NOMO-1 (cell line): ENCODE data around the gene CFAP99.
"Not testable (repeated sequence)": the region's sequence is repeated elsewhere in the genome, so short reads cannot be mapped to it uniquely, and the experiment has no call there.

Experiments used
- DNase-seq, 2 experiments: peaks; one replicate each; lab custom pipeline; 2025; ENCODE audit not compliant: unreplicated experiment in 2 of 2; lab: John Stamatoyannopoulos, UW

Gene CFAP99

DNA sequence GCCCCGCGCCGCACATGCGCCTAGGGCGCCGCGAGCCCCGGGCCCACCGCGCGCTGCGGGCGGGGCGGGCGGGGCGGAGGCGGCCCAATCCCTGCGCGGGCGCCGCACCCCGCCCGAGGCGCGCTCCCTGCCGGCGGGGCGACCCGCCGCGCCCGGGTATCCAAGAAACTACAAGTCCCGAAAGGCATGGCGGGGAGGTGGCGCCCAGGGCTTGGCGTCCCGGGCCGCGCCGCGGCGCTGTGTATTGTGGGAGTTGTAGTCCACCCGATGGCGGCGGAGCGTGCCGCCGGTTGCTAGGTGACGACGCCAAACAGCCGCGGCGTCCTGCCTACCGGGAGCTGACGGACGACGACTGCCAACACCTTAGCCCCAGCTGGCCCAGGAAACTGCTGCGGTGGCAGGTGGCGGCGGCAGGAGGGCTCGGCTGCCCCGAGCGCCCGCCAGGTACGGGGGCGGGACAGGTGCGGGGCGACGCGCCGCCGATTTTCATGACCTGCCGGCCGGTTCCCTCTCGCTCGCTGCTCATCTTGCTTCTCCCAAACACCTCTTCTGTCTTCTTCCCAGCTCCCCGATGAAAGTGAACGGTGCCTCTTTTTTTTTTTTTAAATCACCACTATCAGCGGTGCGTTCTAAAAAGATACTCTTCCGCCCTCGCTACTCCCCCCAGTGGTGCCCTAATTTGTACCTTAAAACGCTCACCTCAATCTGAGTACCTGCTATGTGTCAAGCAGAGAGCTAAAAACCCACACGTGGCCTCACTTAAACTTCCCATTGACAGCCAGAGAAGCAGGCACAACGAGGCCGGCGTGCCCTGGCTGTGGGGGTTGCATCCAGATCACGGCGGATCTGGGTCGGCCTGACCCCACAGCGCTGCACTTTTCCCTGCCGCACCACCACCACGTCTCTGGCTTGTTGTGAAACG is at the start of gene CFAP99:
CFAP99 (plus strand) TSS at position 306 of the 922 bp plus-strand sequence.
- DNase-seq, result peak; percentile 88 to 97

DNA sequence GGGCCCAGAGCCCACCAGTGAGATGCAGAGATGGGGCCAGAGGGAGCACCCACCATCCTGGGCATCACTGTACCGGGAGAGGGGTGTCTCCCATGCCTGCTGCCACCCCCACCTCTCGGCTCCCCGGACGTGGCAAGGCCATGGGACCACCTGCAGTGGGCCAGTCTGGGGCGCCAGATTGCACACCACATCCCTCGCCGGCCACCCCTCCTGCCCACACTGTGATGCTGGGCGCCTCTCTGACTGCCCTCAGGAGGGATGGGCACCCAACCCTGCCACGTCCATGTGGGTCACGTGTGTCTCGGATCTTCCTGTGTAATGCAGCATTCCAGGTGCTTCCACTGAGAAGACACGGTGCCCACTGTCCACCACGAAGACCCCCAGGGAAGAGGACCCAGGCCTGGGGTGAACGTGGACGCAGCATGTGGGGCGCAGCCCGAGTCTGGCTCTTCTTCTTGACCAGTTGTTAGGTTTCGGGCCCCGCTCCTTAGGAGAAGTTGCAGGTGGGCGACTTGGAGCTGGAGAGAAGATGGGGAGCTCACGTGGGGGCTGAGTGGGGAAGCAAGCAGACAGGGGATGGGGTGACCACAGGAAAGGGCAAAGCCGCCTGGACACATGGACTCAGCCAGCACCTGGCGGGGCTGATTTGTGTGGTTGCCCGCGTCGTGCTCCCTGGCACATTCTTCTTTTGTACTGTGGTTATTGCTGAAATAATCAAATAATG is 48.0 kb upstream of the CFAP99 start:
- DNase-seq, result no peak

DNA sequence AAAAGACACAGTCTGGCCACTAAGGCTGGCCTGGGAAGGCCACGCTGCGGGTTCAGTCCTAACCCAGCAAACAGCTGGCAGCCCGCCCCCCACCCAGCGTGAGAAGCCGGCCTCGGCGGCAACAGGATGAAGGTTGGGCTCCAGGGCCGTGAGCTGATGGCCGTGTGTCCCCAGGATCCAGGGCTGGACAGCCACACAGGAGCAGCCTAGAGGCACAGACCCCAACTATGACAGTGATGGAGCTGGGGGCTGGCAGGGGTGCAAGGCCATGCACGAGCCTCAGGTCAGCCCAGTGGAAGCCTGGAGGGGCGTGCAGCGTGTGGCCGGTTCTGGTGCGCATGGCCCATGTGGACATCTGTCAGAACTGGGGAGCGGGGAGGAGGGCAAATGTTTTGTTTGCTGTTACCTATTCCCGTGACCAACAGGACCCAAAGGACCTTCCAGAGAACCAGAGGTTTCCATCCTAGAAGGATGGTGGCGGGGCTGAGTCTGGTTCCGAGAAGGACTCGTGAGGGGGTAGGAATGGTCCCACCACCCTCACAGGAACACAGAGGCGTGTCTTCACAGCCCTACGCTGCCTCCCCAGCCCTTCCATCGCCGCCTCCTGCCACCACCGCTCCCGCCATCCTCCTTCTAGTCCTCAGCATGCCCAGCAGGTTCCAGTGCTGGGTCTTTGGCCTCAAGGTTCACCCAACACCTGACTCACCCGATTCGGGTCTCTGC is 46.8 kb upstream of the CFAP99 start:
- DNase-seq, result no peak

DNA sequence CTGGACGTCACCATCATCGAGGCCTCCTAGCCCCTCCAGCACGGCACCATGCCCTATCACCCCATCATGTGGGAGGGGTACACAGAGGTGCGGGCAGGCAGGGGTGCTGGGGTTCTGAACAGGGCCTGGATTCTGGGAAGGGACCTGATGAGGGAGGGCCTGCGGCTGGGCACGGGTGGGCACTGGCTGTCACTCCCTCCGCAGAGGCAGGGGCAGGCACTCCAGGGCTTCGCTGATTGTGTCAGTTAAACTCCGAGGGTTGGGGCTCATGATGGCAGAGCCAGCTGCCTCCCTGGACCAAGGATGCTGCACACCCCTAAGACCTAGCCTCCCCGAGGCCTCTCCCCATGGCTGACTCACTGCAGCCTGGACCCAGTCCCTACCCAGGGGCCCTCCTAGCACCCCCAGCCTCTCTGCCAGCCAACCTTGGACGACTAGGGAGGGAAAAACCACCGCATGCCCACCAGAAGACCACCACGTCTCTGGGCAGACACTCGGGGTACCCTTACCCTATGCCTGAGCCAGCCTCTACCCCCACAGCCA is 46.2 kb upstream of the CFAP99 start:
- no peak for DNase-seq

DNA sequence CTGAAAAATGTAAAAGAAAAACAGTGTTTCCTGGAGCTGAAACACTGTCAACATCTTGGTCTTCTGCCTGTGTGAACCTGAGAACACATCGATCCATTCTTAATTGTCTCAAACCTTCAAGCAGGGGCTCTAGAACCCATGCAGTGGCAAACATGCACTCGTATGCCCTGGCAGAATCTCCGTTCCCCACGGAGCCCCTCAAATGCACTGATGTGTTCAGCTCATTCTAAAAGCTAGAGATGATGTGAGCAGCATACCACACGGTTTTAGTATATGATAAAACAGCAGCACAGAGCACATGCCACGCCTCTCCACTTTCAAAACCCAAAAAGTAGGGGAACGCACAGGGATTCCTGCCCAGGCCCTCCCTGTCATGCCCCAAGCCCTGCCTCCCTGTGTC is 45.2 kb upstream of the CFAP99 start:
- DNase-seq, result no peak

DNA sequence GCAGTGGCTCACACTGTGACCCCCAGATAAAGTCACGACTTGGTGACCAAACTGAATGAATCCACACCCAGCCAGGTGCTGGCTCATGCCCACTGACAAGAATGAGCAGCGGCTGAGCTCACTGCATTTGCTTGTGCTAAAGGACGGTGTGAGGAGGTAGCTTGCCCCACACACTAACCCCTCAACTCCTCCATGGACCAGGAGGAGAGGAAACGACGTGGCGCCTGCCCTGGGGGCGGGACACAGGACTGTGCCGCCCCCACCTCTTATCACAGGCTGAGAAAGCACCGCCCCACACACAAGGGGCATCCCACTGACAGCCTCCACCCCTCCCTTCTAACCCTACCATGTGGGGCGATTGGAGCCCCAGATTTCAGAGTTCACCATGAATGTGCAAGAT is 43.3 kb upstream of the CFAP99 start:
- no peak for DNase-seq

DNA sequence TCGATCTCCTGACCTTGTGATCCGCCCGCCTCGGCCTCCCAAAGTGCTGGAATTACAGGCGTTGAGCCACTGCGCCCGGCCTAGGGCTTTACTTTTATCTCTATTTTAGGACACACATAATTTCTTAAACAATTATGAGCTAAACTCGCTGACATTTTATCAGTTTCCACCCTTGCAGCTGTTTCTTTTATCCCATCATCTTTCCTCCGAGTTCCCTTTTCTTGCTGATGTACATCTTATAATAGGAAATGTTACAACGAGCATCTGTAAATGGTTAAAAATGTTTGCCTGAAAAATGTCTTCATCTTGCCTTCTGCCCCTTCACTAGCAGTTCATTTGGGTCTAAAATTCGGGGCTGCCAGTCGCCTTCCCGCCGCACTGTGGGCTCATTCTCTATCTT is 41.5 kb upstream of the CFAP99 start:
- DNase-seq, result no peak

DNA sequence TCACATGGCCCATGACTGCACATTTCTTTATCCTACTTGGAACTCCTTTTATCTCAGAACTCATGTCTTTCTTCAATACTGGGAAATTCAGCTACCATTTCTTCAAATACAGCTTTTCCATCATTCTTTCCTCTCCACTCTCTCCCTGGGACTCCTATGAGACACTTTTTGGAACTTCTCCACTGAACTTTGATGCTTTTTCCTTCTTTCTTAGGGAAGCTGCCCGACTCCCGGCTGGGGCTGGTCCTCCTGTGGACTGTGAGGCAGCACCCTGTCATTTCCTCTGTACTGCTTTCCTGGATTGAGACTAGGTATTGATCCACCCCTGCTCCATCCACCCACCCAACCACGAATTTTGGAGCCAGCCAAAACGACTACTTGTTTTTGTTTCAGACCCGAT is 40.4 kb upstream of the CFAP99 start:
- no peak for DNase-seq

DNA sequence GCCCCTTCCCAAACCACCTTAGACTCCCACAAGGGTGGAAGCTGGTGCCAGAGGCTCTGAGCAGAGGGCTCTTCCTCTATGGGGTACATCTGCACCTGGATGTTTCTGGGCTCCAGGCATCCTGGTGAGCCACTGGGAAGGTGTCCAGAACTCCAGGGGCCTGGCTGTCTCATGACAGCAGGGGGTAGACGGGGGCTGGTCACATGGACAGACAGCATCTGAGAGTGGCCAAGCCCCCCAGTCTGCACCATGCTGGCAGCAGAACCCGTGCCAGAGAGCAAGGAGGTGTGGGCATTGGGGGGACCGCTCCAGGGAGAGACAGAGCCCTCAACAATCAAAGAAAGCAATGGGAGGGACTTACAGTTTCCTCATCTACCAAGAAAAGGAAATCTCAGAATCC is 39.9 kb upstream of the CFAP99 start:
- no peak for DNase-seq

DNA sequence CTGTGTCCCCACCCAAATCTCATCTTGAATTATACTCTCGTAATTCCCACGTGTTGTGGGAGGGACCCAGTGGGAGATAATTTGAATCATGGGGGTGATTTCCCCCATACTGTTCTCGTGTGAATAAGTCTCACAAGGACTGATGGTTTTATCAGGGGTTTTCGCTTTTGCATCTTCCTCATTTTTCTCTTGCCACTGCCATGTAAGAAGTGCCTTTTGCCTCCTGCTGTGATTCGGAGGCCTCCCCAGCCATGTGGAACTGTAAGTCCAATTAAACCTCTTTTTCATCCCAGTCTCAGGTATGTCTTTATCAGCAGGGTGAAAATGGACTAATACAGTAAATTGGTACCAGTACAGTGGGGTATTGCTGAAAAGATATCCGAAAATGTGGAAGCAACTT is 38.2 kb upstream of the CFAP99 start:
- DNase-seq, result not testable (repeated sequence)

DNA sequence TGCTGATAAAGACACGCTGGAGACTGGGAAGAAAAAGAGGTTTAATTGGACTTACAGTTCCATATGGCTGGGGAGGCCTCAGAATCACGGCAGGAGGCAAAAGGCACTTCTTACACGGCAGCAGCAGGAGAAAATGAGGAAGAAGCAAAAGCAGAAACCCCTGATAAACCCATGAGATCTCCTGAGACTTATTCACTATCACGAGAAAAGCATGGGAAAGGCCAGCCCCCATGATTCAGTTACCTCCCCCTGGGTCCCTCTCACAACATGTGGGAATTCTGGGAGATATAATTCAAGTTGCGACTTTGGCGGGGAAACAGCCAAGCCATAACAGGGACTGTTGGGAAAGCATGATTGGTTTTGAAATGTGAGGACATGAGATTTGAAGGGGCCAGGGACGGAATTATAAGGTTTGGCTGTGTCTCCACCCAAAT is 36.0 kb upstream of the CFAP99 start:
- DNase-seq, result not testable (repeated sequence)

DNA sequence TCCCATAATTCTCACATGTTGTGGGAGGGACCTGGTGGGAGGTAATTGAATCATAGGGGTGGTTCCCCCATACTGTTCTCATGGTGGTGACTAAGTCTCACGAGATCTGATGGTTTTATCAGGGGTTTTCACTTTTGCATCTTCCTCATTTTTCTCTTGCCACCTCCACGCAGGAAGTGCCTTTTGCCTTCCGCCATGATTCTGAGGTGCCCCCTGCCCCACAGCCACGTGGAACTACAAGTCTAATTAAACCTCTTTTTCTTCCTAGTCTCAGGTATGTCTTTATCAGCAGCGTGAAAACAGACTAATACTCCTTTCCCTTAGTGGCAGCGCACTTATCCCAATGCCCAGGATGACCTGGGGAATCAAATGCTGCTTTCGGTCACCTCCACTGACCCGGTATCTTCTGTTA is 35.5 kb upstream of the CFAP99 start:
- not testable (repeated sequence) for DNase-seq

DNA sequence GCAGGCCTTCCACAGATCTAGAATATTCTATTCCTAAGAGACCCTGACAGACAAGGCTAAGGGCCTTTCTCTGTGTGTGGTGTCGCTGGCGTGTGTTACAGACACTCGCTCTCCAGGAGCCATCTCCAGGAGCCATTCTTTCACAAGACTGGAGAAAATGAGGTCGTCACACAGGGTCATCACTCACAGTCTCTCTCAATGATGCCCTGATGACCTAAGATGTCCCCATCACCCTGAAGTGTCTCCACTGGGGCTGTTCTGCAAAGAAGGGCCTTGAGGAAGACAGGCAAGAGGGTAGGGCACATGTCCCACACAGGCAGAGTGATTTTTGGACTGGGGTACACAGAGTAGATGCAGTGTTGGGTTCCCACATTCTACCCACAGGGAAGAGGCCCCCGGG is 35.0 kb upstream of the CFAP99 start:
- DNase-seq, result no peak

DNA sequence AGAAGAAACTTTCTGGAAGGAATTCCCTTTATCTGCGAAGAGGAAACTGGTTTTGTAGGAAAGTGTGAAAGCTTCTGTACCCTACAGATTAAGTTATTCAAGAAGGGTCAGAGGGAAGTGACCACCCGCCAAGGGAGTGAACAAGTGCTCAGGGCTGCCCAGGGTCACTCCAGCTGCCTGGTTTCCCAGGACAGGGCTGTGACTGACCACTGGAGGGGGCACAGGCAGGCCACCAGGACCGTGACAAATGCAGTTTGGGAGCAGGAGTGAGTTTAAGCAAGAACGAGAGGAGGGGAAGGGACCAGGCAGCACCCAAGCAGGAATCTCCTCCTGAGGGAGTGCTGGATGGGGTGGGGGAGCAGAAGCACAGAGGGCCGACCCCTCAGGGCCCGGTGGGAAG is 34.5 kb upstream of the CFAP99 start:
- no peak for DNase-seq

DNA sequence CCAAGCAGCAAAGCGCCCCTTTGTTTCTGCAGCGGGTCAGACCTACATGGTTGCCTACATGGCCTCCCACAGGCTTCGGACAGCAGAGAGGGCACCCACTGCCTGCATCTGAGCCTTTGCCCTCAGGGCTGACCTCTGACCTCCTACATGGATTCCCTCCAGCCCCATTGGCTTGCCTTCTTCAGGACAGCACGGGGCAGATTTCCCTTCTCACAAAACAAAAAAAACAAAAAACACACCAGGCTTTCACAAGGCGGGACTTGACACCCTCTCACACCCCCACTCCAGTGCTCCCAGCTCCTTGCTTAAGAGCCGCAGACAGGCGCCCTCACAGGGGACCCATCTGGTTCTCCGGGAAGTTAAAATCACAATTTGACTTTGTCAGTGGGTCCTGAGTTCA is 33.2 kb upstream of the CFAP99 start:
- DNase-seq, result no peak

DNA sequence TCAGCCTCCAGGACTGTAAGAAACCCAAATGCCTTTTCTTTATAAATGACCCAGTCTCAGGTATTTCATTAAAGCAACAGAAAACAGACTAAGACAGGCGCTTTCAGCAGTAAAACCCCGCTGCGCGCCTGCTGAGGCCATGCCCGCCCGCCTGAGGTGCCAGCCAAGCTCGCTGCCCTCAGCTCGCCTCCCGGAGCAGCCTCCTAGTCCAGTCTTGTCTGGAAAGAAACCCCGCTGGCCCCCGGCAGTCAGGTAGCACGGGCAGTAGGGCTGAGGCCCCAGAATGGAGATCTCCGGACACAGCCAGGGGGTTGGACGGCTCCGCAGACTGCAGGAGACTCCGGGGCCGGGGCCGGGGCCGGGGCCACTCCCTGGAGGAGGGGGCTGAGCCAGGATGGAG is 32.0 kb upstream of the CFAP99 start:
- no peak for DNase-seq

DNA sequence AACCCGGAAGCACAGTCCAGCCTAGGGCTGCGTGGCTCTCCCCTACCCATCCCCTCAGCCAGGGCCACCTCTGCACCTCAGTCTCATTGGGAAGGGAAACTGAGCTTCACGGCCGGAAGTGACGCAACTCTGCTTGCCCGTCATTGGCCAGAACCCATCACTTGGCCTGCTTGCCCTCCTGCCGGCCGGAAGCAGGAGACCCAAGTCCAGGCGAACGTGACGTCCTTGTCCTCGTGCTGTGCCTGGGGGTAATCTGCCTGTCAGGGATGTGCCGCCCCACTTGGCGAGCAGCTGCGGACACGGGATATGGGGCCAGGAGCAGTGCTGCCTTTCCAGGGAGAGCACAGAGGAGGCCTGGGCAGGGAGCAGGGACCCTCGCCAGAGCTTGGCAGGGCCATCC is 31.5 kb upstream of the CFAP99 start:
- DNase-seq, result no peak

DNA sequence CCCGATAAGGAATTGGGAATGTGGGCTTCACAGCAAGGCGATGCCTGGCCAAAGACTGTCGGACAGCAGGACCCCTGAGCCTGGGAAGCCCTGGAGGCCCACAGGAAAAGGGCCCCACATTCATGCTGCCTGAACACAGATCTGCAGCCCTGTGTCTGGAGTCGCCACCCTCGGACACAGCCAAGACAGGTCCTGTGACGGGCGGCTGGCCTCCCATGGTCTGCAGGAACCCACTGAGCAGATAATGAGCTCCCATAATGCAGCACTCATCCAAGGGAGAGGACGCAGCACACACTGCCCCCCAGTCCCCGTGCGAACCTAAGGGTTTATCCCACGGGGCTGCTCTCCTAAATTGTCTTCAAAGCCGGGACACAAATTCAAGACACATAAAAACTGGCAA is 30.9 kb upstream of the CFAP99 start:
- no peak for DNase-seq

DNA sequence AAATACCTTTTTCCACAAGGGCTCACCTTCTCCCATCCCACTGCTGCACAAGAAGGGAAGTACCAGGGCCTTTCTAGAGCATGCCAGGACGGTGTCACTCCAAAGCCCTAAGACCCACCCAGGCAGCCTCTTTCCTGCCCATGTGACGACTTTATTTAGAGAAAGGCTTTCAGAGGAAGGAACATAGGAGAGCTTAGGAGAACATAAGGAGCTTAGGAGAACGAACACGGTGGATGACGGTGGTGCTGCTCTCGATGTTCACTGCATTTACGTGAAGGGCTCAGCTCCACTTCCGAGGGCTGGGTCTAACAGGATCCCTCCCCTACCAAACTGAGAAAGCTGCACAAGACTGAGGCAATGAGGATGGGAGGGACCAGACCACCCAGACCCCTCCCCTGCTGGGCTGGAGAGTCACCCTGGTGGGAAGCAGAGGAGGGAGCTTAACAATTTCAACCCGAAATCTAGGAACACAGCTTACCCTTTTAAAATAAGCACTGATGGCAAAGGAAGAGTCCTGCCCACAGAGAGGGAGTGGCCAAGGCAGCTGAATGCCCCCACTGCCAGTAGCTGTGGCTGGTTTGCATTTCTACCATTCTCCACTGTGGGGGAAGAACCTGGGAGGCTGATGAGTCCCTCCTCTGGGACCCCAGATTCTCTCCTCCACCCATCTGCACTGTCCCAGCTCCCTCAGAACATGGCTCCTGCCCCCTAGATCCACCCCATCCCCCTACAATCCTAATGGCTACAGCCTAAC is 30.1 kb upstream of the CFAP99 start:
- no peak for DNase-seq

DNA sequence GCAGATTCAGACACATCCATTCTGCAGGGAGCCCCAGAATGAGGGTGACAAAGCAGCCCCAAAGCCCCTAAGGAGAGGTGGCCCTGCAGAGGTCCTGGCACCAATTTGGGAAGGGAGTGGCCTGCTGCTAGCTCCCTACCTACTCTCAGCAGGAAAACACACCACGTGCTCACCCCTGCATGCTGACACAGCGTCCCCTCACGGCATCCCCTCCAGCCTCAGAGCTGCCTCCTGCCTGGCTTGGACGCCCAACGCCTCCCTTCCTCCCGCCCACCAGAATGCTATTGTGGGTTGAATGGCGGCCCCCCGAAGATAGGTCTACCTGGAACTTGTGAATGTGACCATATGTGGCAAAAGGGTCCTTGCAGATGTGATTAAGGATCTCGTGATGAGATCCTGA is 29.1 kb upstream of the CFAP99 start:
- DNase-seq, result no peak
